HG03520 (cell line): ENCODE measurements around the gene ACSM2B.
"Not testable (repeated sequence)": the region's sequence is repeated elsewhere in the genome, so short reads cannot be mapped to it uniquely, and the experiment has no call there.

Experiments
- ATAC-seq: cut with Tn5 transposase; IDR thresholded peaks from one replicate; pipeline ENCODE4 v1.9.1; 2021; ENCODE audit warnings: mild to moderate bottlenecking, moderate library complexity; ENCODE audit not compliant: unreplicated experiment

ACSM2B gene, protein sequence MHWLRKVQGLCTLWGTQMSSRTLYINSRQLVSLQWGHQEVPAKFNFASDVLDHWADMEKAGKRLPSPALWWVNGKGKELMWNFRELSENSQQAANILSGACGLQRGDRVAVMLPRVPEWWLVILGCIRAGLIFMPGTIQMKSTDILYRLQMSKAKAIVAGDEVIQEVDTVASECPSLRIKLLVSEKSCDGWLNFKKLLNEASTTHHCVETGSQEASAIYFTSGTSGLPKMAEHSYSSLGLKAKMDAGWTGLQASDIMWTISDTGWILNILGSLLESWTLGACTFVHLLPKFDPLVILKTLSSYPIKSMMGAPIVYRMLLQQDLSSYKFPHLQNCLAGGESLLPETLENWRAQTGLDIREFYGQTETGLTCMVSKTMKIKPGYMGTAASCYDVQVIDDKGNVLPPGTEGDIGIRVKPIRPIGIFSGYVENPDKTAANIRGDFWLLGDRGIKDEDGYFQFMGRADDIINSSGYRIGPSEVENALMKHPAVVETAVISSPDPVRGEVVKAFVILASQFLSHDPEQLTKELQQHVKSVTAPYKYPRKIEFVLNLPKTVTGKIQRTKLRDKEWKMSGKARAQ

GRCh38 chr16:20576145-20576544 lies at the start of gene ACSM2B:
ACSM2B (minus strand) TSS chr16:20576367; CDS start chr16:20564845, 11,522 bp downstream.
- ATAC-seq: not testable (repeated sequence)

GRCh38 chr16:20624882-20625807 lies 49.0 kb upstream of the ACSM2B start:
- no peak for ATAC-seq

- no peak for ATAC-seq
Measured at GRCh38 chr16:20624205-20624604, 48.0 kb upstream of the ACSM2B start.

GRCh38 chr16:20622498-20622870 lies 46.3 kb upstream of the ACSM2B start:
- no peak for ATAC-seq

DNA sequence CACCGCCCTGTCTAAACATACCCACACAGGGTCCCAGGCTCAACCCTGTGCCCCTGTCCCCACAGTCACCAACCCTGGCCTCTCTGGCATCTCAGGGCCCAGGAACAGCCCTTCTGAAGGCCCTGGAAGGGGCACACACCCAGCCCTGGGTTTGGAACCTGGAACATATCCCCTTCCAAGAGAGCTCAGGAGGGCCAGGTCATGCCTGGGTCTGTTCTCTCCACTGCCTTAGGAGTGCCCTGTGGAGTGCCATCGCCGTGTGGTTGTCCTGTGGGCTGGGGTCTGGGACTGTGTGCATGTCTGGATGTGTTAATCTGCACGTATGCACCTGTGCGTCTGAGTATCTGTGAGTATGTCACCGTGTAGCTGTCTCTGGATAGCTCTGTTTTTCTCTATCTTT lies 45.2 kb upstream of the ACSM2B start:
- ATAC-seq: no peak

DNA sequence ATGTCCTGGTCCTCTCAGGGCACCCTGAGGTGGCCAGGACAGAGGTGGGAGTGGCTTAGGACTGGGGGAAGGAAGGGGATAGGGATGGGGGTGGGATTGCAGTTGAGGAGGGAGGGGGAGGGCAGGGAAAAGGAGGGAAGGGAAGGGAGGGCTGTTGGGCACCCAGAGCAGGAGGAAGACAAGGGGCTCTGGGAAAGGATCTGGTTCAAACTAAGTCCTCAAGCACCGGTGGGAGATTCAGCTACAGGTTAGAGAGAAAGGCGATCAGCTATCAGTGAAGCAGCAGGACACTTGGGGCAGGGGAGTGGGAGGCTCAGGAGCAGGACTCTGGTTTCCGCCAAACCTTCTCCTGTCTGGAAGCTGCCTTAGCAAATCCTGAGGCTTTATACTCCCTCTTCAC lies 44.6 kb upstream of the ACSM2B start:
- ATAC-seq: no peak

DNA sequence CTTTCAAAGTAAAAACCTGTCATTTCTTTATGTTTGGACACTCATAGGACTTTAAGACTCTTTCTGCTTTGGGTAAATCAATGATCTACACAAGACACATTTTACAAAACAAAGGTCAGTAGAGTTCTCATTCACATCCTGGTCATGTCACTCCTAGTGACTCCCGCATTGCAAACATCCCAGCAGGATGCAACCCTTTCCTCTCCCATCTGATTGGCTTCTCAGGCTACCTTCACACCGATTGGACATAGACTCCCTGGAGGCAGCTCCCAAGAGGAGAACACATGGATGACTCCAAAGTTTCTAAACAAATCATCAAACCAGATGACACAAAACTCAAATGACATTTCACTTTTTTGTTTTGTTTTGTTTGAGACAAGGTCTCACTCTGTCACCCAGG lies 43.8 kb upstream of the ACSM2B start:
- ATAC-seq: no peak

- ATAC-seq: no peak
Measured at GRCh38 chr16:20617271-20617670, 41.1 kb upstream of the ACSM2B start.

DNA sequence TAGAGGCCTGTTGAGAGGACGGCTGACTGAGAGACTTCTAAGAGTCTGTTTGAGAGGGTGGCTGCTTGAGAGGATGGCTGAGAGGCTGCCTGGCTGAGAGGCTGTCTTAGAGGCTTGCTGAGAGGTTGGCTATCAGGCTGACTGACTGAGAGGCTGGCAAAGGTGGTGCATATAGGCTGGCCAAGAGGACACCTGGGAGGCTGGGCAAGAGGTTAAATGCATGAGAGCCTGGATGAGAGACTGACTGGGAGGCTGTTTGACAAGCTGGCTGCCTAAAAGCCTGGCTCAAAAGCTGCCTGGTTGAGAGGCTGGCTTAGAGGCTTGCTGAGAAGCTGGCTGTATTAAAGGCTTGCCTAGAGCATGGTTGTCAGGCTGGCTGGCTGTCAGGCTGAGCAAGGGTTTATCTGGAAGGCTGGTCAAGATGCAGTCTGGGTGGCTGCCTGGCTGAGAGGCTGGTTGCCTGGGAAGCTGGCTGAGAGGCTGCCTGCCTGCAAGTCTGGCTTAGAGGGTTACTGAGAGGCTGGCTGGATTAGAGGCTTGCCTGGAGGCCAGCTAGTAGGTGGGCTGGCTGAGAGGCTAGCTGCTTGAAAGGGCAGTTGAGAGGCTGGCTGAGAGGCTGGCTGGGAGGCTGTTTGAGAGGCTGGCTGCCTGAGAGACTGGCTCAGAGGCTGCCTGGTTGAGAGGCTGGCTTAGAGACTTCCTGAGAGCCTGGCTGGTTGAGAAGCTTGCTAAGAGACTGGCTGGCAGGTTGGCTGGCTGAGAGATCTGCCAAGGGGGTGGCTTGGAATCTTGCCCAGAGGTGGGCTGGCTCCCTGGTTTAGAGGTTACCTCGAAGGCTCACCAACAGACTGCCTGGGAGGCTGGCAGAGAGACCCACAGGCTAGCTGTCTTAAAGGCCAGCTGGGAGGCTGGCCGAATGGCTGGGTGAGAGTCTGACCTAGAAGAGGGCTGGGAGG lies 38.3 kb upstream of the ACSM2B start:
- no peak for ATAC-seq

DNA sequence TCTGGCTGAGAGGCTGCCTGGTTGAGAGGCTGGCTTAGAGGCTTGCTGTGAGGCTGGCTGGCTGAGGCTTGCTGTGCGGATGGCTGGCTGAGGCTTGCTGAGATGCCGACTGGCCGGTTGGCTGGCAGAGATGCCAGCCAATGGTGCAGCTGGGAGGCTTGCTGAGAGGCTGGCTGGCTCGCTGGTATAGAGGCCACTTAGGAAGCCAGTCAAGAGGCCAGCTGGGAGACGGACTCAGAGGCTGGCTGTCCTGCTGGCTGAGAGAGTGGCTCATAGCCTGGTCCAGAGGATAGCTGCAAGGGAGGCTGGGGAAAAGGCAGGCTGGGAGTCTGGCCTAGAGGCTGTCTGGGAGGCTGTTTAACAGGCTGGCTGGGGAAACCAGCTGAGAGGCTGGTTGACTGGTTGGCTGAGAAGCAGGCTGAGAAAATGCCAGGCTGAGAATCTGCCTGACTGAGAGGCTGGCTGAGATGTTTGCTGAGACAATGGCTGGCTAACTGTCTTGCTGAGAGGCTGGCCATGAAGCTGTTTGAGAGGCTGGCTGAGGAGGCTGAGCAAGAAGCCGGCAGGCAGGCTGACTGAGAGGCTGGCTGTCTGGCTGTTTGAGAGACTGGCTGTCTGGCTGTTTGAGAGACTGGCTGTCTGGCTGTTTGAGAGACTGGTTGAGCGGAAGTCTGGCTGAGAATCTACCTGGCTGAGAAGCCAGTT lies 37.5 kb upstream of the ACSM2B start:
- ATAC-seq: no peak

- ATAC-seq: no peak
Measured at GRCh38 chr16:20612551-20613480, 36.6 kb upstream of the ACSM2B start.

- ATAC-seq: no peak
Measured at GRCh38 chr16:20611975-20612481, 35.9 kb upstream of the ACSM2B start.

GRCh38 chr16:20611350-20611902 lies 35.3 kb upstream of the ACSM2B start:
- no peak for ATAC-seq

GRCh38 chr16:20610892-20611349 lies 34.8 kb upstream of the ACSM2B start:
- ATAC-seq: no peak

DNA sequence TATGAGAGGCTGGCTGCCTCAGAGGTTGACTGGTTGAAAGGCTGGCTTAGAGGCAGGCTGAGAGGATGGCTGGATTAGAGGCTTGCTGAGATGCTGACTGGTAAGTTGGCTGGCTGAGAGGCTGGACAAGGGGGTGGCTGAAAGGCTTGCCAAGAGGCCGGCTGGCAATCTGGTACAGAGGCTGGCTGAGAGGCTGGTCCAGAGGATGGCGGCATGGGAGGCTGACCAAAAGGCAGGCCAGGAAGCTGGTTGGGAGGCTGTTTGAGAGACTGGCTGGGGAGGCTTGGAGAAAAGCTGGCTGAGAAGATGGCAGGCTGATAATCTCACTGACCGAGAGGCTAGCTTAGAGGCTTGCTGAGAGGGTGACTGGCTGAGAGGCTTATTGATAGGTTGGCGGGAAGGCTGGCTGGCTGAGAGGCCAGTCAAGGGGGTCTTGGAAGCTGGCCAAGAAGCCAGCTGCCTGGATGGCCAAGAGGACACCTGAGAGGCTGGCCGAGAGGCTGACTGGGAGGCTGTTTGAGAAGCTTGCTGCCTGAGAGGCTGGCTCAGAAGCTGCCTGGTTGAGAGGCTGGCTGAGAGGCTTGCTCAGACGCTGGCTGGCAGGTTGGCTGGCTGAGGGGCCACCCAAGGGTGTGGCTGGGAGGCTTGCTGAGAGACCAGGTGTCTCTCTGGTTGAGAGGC lies 34.2 kb upstream of the ACSM2B start:
- ATAC-seq: no peak

DNA sequence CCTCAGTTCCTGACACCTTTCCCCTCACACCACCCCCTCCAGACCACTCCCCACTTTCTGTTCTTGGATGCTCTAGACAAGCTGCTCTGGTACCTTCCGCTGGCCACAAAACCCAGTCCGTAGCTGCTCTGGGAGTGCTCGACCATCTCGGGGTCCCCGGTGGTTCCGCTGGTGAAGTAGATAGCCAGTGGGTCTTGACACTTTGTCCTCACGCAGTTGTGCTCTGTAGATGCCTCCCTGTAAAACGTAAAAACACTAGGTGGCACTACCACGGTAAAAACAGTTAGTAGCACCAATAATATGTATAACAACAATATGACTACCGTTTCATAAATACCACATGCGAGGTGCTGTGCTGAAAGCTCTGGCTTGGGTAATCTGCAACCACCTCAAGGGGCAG lies 26.0 kb upstream of the ACSM2B start:
- ATAC-seq: not testable (repeated sequence)

GRCh38 chr16:20599475-20599874 lies 23.3 kb upstream of the ACSM2B start:
- ATAC-seq: not testable (repeated sequence)
